ENCODE measurements around the gene ATP11A.
A peak's percentile ranks its signal among the peaks of the same experiment; 100 is the strongest.

The ATP11A gene

DNA sequence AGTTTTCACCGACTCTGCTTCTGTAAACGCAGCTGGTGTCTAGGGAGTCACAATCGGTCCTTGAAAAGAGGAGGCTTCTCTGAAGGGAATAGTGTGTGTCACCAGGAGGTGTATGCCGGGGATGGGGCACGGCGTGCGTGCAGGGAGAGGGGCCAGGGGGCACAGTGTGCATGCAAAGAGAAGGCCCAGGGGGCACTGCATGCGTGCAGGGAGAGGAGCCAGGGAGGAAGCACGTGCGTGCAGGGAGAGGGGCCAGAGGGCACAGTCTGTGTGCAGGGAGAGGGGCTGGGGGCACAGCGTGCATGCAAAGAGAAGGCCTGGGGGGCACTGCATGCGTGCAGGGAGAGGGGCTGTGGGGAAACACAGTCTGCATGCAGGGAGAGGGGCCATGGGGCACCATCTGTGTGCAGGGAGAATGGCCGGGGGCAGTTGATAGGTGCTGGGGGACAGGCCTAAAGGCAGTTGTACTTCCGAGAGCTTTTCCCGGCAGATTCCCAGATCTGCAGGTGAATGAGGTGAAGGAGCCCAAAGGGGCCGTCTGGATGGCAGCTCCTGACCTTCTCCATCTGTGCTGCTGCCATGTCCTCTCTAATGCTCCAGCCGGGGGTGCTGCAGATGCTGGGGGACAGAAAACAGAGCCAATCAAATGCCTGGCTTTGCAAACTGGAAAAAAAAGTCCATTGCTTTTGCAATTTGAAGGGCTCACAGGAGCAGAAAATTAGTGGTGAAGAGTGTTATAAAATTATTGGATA, 36.4 kb downstream of the ATP11A start:
- peak; percentile 84 for DNase-seq

DNA sequence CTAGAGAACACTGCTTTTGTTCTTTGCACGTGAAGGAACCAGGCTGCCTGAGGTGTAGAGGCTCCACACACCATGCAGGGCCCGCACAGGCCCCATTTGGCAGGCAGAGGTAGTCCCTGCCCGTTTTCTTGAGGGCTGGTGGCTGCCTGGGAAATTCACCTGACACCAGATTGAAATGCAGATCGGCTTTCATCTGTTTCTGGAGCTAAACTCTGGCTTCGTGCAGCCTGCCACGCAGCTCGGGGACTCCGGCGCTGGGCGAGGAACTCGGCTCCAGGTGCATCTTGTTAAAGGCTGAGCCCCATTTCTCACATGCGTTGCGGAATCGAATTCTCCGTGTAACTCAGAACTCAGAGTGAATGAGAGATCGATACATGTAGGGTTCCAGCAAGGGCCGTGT, 37.7 kb downstream of the ATP11A start:
- DNase-seq = no peak

DNA sequence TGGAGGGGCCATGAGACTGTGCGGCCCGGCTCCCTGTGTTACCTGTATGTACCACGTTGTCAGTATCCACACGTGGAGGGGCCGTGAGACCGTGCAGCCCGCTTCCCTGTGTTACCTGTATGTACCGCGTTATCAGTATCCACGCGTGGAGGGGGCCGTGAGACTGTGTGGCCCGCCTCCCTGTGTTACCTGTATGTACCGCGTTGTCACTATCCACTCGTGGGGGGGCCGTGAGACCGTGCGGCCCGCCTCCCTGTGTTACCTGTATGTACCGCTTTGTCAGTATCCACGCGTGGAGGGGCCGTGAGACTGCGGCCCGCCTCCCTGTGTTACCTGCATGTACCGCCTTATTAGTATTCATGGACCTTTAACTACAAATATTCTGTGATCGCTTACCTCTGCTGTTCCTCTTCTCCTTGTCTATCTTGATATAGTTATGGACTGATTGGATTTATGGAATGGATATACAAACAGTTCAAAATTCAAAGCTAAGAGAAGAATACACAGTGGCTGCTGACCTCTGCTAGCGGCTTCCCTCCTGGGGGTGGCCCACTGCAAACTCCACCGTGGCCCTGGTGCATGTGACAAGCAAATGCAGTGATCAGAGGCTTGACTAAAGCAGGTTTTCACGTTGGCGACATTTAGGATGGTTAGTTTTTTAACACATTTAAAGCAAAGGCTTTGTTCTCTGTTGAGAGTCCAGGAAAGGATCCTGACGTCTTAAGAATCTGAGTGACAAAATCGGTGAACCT, 38.7 kb downstream of the ATP11A start:
- no peak for DNase-seq

- no peak for DNase-seq
Observed at GRCh38 chr13:112729408-112729807, 39.6 kb downstream of the ATP11A start.

GRCh38 chr13:112730157-112730671, 40.4 kb downstream of the ATP11A start:
- no peak for DNase-seq

DNA sequence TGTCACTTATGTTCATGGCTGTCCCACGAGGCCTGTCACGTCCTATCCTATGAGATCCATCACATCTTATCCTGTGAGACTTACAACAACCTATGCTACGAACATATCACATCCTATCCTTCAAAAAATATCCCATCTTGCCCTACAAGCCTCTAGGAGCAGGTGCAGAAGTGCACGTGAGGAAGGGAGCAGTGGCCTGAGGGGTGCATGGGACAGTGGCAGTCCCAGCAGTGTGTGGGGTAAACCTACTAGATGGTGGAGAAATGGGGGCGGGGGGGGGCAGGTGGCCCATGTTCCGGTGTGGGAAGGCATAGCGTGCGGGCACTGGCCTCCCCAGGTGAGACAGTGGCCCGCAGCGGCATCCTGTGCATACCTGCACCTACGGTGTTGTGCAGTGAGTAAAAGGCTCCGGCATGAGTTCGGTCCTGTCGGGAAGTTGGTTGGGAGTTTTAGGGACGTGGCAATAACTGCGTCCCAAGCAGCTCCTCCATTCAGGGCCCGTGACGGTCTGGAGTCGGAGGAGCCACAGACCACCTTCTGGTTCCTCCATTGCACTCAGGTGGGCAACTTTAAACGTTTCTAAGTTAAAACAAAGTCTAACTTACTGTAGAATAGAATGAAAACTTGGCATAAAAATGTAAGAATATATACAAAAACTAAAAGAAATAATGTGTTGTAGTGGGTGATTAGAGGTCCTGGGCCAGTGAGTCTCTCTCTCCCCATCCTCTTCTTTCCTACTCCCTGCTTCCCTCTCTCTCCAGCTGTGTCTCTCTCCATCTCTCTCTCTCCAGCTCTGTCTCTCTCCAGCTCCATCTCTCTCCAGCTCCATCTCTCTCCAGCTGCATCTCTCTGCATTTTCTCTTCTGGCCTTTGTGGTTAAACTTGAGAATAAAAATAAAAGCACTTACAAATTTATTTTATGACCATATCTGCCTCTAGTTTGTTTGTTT, 42.1 kb downstream of the ATP11A start:
- DNase-seq = no peak

- no peak for DNase-seq
Observed at GRCh38 chr13:112732679-112733078, 42.8 kb downstream of the ATP11A start.

DNA sequence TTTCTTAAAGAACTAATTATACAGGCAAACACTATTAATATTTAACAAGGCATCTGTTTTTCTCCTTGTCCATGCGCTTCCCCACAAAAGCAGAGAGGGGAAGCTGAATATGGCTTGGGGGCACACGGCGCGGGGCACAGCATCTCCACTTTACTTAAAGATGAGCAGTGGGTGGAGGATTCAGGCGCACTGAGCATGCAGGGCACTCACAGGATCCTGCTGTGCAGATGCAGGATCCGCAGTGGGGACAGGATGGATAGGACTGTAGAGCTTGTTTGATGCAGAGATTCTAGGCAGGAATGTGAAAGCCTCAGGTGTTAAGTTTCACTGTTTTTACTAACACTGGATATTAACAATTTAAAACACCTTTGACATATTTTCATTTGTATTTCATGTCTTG, 43.3 kb downstream of the ATP11A start:
- no peak for DNase-seq

DNA sequence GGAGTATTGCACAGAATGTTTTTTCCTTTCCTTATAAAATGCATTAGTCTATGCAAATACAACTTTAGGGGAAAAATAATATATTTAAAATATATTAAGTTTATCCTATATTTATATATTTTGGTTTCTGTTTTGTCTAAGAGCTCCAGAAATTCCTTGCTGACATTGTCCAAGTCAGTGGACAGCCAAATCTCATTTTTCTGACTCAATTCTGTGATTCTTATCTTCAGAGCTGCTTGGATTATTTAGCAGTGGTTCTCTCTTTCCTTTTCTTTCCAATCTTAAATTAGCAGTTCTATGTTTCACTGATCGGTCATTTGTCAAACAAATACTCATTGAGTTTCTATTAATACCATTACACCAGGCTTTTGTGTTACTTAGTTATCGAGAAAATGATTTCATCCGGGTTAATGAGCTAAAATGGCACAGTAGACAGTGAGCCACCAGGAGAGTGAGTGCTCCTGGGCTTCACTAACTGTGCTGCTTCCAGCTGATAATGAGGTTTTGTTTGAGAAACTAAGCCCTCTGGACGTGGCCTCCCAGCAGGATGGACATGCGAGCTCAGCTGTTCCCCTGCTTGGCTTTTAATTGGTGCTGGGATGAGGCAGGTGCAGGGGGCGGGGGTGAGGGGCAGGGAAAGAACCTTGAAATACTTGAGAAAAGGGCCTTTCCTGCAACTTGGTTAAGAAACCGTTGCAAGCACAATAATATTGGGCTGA, 44.0 kb downstream of the ATP11A start:
- peak; percentile 79 for DNase-seq

DNA sequence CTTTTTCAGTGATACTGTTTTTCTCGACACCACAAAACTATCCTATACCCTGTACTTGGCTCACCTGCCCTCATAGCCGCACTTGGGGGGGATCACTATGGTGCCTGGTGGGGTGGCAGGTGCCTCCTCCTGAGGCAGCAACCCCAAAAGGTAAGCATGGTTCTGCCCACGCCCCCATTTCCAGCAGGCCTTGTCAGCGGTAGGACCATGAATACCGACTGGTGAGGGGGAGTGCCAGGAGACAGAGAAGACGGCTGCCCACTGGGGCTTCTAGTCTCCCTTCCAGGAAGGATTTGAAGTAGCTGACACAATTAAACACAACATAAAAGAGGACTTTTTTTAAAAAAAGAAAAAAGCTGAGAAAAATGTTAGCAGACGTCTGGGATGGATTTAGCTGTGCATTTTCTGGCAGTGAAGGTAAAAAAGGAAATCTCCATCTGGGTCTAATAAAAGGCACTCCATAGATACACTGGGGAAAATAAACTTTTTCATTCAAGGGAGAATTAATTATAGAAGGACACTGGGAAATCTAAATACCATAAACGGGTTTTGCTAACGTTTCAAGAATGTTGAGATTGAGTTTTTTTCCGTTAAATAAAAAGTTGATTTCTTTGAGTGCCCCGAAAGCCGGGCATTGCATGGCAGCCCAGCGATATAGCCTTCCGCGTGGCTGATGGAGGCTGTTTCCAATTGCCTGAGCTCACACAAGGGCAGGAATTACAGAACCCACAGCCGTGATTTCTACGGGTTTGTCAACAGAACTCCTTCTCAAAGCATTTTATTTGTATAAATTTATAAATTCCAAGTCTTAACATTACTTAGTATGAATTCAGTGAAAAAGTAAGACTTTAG, 45.1 kb downstream of the ATP11A start:
- no peak for DNase-seq

DNA sequence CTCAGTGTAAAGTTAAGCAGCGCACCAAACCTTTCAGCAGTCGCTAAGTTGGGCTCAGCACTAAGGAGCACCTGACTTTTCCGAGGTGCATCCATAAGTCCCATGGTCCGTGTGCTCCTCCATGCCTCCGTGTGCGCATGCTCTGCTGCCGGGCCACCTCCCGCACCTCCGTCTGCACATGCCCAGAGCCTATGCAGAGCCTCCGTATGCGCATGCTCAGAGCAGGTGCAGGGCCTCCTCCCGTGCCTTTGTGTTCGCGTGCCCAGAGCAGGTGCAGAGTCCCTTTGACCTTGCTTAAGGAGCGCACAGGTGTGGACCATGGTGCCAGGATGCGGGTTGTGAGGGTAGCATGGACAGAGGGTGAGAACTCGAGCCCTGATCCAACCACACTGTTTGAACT, 46.0 kb downstream of the ATP11A start:
- no peak for DNase-seq

- DNase-seq = no peak
Observed at GRCh38 chr13:112737294-112737693, 47.5 kb downstream of the ATP11A start.

GRCh38 chr13:112738606-112739005, 48.8 kb downstream of the ATP11A start:
- no peak for DNase-seq

- DNase-seq = no peak
Observed at GRCh38 chr13:112740502-112741131, 50.8 kb downstream of the ATP11A start.

GRCh38 chr13:112741185-112741755, 51.4 kb downstream of the ATP11A start:
- no peak for DNase-seq

DNA sequence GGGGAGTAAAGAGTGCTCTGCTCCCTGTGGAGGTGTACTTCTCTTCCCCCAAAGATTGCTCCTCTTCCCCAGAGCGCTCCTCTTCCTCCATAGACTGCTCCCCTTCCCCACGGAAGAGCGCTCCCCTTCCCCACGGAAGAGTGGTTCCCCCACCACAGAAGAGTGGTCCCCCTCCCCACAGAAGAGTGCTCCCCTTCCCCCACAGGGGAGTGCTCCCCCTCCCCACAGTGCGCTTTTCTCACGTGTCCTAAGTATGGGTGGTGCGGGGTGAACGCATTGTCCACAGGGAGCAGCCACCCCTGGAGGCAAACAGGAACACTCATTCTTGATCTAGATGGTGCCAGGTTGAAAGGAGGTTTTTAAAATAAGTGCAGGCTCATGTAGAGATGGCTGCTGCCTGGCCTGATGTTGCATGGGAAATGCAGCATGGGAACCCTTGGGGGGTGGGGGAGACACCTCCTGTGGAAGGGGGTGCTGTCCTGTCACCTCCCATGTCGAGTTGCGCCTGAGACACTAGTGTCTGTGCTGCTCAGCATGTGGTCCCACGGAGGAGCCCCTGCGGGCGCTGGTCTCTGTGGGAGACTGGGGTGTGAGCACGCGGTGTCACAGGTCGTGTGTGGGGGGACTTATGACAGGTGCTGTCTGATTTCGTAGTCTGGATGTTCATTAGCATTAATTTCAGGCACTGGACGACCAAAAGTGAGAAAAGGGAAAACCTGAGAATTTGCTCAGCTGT, 52.2 kb downstream of the ATP11A start:
- no peak for DNase-seq

GRCh38 chr13:112742583-112742982, 52.7 kb downstream of the ATP11A start:
- no peak for DNase-seq

DNA sequence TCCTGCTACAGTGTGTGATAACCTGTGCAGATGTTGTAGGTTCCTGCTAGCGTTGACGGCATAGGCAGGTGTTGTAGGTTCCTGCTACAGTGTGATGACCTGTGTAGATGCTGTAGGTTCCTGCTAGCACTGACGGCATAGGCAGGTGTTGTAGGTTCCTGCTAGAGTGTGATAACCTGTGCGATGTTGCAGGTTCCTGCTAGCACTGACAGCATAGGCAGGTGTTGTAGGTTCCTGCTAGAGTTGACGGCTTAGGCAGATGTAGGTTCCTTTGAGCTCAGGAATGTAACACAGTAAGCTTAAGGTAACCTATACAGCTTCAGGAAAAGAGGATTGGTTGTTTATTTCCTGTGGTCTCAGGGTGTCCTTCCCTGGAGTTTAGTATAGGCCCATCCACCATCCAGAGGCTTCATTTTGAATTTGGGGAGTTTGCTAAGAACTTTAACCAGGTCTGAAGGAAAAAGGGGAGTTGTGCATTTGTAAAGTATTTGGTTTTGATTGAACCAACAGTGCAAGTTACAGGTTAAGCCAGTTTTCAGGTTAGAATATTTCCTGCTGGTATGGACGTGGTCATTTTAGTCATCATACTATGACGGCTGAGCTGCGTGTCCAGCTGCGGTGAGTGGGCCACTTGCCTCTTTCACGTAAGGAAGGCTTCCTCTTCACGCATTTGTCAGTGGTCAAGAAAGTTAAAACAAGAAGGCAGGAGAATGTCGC, 53.8 kb downstream of the ATP11A start:
- no peak for DNase-seq

Data from NCI-H1092 (cell line).